Skin of body (tissue), 2 donors: ENCODE data around the gene FHIT. TPM values are rescaled to one million over a fixed set of nuclear protein-coding genes. Genes with fewer than 3 reads are reported as not detected.
A peak's percentile ranks its signal among the peaks of the same experiment; 100 is the strongest.
"Not testable (repeated sequence)": the region's sequence is repeated elsewhere in the genome, so short reads cannot be mapped to it uniquely, and the experiment has no call there.

Source experiments
- DNase-seq: peaks from one replicate; lab custom pipeline; 2025; lab: John Stamatoyannopoulos, UW
- total RNA-seq: library from RNA; depleted of rRNA; stranded (reverse); fragments of >200 nt; gene quantifications from one replicate; pipeline ENCODE4 v1.2.3, GENCODE V29; 2014

FHIT gene
- total RNA-seq, 1 donor from 2014 or later = 8.9 TPM

DNA sequence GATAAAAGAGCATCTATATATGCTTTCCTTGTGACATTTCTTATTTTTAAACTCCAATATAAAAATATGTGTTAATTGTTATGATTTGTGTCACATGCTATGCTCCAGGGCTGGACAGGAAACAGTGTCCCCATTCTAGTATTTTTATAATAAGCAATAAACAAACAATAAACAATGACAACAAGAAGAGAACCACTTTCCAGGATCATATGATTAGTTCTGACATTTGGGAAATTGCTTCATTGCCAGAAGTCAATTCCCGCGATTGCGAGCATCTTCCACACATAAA lies 260.9 kb downstream of the FHIT start:
- no peak for DNase-seq

DNA sequence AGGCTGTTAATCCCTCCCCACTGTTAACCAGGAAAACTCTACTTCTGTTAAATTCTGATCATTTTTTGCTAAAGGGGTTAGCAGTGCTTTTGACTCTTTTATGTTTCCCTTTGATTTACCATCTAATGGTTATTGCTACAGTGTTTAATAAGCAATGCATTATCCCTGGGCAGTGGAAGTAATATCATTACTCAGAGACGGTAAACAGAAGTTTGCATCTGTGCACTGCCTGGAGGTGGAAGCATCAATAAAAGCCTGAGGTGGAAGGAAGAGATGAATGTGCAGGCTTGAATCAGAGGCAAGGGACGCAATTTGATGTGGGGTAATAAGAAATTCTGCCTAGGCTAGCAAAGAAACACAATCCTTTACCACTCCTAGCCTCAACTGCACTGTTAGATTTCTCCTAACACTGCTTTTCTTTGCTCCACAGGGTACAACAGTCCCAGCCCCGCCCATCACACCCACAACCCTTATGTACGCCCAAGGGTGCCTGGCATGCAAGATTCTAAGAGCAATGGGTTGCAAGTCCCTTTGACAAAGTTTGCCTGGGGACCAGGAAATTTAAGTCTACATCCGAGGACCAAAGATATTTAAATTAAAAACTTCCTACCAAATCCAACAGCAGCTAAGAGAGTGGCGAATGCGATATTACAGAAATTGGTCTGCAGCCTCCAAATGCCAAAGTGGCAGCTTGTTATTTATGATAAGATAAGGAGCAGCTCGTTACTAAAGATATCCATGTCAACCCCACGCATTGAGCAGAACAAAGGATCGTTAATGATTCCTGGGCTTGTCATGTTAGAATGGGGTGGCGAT lies 261.4 kb downstream of the FHIT start:
- DNase-seq = no peak

DNA sequence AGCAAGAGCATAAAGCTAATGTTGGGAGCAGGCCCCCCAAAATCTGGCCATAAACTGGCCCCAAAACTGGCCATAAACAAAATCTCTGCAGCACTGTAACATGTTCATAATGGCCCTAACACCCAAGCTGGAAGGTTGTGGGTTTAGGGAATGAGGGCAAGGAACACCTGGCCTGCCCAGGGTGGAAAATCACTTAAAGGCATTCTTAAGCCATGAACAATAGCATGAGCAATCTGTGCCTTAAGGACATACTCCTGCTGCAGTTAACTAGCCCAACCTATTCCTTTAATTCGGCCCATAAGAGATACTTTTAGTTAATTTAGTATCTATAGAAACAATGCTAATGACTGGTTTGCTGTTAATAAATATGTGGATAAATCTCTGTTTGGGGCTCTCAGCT lies 264.1 kb downstream of the FHIT start:
- DNase-seq = not testable (repeated sequence)

DNA sequence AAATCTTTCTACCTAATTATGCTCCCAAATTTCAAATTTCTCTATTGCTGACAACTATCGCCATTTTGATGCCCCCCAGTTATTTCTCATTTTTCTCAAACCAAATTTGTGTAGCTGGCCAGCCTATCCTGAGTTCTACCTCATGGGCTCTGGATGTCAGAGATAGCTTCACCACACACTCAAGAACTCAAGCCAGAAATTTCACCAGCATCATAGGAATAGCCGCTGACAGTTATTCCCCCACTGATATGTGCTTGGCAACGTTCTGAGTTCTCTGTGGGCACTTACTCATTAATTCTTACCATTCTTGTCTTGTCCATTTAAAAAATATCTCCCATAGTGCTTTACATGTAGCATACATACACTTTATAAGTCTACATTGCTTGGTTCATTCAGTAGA lies 264.7 kb downstream of the FHIT start:
- DNase-seq = no peak

DNA sequence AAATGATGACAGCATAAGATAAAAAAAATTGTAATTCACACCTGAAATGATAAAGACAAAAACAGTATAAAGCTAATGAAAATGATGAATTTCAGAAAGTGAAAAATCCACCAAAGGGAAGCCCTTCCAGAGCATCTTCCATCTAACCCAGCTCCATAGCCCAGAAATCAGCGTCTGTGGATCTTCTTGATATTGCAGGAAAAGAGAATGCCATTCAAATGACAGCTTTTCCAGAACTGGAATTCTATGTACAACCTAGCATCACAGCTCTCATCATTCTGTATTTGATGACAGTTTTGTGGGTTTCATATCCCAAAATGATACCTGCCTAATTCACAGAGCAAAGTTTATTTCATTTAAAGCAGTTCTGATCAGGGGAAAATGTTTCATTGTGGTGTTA lies 267.3 kb downstream of the FHIT start:
- no peak for DNase-seq

DNA sequence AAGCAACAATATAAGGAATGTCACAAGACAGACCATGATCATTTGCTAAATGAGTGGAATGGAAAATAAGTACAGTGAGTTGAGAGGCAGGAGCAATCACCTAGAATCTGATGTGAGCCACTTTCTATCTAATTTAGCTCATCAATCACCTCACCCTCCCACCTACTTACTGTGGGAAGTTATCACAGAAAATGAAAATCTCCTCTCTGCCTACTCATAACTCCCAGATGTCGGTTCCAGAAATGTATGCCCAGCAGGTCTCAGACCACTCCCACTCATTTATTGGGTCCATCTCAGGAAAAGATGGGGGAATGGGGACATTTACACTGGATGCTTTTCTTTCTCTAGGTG lies 270.9 kb downstream of the FHIT start:
- no peak for DNase-seq

DNA sequence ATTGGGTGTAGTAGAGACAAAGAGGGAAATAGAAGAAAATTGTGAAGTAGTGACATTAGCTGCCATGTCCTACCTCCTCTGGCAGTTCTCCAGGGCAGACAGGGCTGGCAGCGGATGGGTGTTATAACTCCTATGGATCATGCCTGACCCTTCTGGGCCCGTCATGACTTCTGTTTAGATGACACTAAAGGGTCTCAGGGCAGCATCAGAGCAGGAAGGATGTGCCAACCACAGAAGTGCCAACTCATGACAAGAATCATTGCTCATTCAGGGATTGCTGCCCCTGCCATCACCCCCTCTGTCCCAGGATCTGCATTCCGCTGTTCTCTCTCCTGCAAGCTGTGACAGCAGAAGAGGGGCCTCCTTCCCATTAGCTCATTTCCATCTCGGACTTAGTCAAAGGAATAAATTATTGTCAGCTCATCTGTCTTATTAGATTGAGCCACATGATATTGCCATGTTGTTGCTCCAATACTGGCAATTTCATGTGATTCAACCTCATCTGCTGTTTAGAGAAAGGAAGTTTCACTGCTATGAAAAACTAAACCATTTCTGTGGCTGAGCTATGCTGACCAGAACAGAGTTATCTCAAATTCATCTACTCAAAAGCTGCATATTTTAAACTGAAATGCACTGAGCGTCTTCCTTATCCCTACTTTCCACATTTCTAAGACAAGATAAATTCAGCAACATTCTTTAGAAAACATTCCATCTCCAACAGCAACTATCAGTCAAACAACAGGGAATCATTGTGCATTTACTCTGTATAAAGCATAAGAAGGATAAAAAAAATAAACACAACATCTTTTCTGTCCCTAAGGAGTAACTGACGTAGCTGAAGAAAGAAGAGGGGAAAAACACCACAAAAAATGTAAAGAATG lies 271.6 kb downstream of the FHIT start:
- DNase-seq = peak; percentile 14

DNA sequence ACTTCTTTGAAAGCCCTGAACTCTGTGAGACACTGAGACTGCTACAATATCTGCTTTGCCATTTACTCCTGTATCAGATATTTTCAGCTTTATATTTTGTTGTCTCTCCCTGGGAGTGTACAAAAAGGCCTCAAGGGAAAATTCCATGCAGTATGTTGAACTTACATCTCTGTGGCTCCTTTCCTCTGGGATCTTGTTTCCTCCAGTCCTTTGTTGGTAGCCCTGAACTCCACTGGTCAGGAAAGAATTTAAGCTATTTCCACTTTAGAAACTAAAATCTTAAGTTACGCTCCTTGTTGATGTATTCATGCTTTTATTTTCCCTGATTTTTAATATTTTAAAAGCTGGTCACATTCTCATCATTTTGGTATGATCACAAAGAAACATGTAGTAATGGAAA lies 277.9 kb downstream of the FHIT start:
- no peak for DNase-seq

DNA sequence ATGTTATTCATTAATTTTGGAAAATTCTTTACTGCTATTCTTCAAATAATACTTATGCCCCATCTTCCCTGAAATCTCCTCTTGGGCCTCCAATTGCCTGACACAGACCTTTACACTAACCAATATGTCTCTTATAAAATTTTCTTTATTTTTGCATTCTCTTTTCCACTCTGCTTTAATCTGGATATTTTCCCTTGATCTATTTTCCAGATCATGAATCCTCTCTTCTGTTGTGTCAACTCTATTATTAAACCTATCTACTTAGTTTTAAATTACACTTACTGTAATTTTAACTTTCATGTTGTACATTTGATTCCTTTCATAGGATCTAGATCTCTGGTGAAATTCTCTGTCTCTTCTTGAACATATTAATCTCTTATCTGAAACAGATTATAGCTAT lies 278.7 kb downstream of the FHIT start:
- no peak for DNase-seq

DNA sequence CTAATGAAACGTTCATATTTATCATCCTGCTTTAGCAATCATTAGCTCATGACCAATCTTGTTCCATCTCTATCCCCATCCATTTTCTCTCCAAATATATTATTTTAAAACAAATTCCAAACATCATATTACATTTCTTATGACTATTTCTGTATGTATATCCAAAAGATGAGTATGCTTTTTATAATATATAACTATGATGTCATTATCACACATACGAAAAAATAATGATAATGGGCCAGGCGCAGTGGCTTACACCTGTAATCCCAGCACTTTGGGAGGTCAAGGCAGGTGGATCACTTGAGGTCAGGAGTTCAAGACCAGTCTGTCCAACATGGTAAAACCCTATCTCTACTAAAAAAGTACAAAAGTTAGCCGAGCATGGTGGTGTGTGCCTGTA lies 280.4 kb downstream of the FHIT start:
- DNase-seq = no peak

DNA sequence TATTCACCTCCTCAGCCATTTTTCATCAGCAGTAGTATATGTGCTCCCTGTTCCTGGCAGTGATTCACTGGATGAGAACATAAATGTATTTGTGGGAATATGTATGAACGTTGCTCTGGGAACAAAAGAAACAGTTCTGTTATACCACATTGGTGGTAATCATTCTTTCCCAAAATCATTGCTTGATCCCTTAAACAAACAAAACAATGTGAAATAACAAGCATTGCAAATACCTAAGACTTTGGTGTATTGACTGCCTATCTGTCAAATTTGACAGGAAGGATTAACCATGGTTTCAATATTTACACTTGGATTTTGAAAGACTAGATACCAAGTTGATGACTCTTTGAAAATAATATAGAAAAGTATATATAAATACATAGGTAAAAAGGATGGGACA lies 284.1 kb downstream of the FHIT start:
- no peak for DNase-seq

DNA sequence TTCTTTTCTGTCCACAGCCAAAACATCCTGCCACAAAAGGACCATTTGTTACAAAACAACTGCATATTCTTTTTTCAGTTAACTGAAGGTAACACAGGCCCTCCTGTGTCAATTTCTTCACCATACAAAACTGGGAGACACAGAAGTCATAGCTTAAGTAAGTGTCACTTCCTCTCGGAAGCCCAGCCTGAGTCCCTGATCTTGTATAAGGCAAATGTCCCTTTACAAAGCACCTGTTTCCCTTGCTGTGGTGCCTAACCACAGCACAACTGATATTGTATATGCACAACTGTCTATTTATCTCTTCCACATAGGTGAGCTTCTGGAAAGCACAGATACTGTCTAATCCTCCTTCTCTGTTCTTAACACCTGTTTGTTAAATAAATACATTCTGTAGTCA lies 293.7 kb downstream of the FHIT start:
- DNase-seq = no peak

DNA sequence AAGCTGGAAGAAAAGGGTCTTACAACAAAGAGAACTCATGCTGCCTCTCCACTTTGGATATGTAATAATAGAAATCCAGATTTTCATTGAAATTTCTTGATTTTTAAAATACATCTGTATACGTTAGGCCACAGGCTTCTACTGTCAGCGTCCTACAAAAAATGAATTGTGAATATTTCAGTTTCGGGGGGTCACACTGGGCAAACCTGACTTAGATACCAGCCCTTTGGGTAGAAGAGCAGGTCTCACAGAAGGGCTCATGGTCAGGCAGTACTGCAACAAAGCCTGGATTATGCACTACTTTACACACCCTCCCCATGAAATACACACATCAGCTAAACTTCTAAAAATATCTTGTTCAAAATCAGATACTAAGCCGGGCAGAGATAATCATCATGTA lies 294.5 kb downstream of the FHIT start:
- DNase-seq = no peak

DNA sequence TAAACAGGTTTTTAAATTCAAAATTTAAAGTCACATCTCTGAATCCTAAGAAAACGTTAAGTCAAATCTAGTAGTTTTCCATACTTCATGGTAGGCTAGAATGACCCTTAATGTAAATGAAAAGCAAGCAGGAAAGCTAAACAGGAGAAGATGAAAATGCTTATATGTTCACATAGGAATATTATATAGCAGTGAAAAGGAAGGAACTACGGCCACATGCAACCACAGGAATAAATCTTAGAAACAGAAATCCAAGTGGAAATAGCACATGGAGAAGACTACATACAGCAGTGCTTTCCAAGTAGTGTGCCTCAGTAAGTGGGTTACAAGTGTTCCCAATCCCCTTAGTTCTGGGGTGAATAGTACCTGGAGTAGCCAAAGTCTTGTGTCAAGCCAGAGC lies 296.2 kb downstream of the FHIT start:
- DNase-seq = no peak

DNA sequence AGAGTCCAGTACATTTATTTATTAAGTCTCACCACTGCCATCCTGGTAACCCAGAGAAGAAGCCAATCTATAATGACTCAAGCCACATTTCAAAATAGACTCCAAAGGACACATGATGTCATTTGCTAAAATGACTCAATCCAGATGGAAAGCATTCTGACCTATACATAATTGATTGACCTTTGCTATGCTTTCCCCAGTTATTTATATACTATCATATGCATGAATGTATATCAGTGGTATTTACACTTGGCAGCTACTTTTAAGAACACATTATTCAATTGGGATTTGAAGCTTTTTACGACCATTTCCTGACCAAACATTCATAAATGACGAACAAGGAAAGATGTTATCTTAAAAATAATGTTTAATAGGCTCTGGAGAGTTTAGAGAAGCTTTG lies 297.2 kb downstream of the FHIT start:
- peak; percentile 94 for DNase-seq

DNA sequence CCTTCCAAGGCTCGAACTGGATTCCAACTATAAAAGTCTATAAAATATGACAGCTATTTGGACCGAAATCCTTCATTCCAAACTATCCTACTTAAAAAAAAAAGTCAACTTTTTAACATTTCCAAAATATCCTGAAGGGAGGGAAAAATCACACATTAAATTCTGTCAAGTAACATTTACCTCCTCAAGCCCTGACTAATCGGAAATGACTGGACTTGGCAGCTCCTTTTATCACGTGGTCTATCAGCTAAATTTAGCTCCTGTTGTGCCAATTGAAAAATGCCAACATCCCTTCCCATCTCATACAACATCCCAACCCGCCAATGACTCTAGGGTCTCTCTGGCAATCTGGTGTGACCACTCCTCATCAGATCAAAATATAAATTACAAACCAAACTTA lies 297.9 kb downstream of the FHIT start:
- peak; percentile 72 for DNase-seq

DNA sequence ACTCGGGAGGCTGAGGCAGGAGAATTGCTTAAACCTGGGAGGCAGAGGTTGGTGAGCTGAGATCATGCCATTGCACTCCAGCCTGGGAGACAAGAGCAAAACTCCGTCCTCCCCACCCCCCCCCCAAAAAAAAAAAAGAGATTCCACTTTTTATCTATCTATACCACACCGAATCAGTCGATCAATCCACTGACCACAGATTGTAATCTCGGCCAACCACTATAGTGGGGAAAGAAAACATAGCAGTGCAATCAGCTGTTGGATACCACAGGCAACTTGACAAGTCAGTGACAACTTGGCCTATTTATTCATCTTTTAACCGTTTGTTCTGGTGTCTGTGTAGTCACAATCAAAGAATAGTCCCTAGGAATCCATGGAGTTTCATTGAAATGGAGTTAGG lies 299.2 kb downstream of the FHIT start:
- no peak for DNase-seq

DNA sequence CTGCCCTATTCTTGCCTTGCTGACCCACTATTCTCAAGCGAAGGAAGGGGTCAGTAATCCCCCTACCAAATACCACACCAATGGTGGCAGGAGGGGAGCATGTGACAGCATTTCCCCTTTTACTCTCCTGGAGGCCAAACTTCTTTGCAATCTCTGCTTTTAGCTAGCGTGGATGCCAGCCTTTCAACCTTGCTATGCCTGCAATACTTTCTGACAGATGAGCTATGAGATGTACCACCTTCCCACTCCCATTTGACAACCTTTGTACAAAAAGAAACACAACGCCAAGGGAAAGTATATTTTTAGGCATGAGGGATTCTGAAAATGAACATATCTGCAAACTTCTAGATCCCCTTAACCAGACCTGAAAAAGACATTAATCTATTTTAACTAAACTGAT lies 302.1 kb downstream of the FHIT start:
- no peak for DNase-seq

DNA sequence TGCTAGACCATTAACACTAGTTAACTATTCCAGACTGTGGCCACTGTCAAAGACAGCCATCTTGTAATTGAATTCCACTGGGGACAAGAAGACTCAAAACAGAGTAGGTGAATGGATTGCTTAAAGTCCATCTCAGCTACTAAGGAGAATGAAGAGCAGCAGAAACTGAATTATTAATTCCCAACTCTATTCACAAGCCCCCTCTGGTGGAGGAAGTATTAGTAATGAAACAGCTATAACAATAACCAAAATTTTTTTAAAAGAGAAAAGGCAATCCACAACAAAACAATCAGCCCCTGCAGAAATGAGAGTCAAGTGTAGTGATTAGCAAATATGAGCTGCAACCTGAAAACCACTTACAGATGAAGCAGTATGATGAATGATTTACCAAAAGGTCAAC lies 302.8 kb downstream of the FHIT start:
- no peak for DNase-seq

DNA sequence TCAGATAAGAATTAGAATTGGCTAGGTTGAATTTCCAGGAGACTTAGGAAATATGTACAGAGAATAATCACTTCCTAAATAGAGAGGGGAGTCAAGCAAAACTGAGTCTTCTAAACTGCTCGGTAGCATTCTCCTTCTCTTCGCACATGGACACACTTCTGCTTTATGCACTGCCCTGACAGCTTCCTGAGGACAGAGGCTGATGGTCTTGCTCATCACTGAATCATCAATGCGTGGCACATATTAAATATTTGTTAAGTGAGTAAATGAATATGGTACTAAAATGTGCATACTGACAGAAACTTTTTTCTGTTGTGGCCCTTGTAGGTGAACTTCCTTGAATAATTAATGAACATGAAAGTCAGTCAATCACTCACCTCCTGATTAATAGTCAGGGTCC lies 315.5 kb downstream of the FHIT start:
- DNase-seq = no peak

DNA sequence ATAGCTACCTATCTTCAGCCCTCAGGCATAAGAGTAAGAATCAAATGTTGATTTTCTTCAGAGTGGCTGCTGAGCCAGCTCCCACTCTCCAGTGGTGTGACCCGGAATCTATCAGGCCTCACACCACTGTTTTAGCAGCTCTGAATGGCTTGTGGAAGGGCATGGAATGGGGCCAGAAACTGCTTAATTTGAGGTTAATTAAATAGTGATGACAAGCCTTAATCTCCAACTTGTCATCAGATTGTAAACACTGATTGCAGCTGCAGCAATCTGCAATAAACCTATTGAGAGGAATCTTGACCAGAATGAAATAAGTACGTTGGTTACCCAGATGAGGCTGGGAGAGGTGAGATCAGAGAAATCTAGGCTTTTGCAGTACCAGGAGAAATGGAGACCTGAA lies 317.4 kb downstream of the FHIT start:
- no peak for DNase-seq

DNA sequence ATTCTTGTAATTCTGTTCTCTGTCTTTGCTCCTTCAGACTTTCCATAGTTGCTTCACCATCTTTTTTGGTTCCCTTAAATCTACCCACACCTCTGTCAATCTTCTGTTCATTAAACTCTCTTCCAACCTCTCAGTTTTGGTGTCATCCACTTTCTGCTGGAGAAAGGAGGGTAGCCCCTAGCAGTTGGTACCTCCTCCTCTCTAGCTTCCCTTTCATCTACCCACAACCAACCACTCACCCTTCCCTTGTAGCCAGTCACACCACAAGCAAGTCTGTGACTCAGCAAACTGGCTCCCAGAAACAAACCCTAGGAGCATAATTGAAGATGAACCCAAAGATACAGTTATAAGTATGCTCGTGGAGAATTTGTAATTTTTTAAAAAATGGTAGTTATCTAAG lies 318.6 kb downstream of the FHIT start:
- DNase-seq = no peak

DNA sequence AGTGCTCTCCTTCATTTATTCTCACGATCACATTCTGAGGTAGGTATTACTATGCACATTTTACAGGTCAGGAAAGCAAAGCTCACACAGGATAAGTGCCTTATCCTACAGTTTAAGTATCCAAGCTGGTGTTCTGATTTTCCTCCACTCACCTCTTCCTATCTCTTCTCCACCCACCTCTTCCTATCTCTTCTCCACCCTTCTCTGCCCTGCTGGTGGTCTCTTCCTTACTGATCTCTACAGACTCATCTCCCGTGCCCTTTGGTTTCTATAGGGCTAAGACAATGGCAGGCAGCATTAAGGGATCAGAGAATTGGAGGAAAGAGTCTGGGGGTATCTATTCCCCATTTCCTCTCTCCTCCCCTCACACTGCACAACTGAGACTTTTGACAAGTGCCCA lies 319.1 kb downstream of the FHIT start:
- DNase-seq = no peak
